IgD-negative memory B cell (primary cell): ENCODE data around the gene CYP4Z1. TPM values are rescaled to one million over a fixed set of nuclear protein-coding genes. Genes with fewer than 3 reads are reported as not detected.
"Not testable (repeated sequence)": the region's sequence is repeated elsewhere in the genome, so short reads cannot be mapped to it uniquely, and the experiment has no call there.

Experiments
- H3K27ac Mint-ChIP-seq, 3 donors: one replicate each; pipeline ENCODE4 v1.8.0; 2020 to 2022; ENCODE audit warnings: mild to moderate bottlenecking in 3 of 3, mixed read lengths in 3 of 3, moderate library complexity in 1 of 3
- H3K27me3 Mint-ChIP-seq: one replicate; pipeline ENCODE4 v1.8.0; 2021; ENCODE audit warnings: mixed read lengths
- H3K36me3 Mint-ChIP-seq: one replicate; pipeline ENCODE4 v1.8.0; 2020; ENCODE audit warnings: mild to moderate bottlenecking, mixed read lengths
- H3K4me1 Mint-ChIP-seq, 3 donors: one replicate each; pipeline ENCODE4 v1.8.0; 2020 to 2022; ENCODE audit warnings: mixed read lengths in 3 of 3, mild to moderate bottlenecking in 1 of 3
- H3K4me3 Mint-ChIP-seq, 4 donors: one replicate each; pipeline ENCODE4 v1.8.0; 2020 to 2022; ENCODE audit warnings: mild to moderate bottlenecking in 4 of 4, mixed read lengths in 4 of 4, moderate library complexity in 3 of 4
- H3K9me3 Mint-ChIP-seq, 3 donors: one replicate each; pipeline ENCODE4 v1.8.0; 2020 to 2021; ENCODE audit warnings: mixed read lengths in 3 of 3, mild to moderate bottlenecking in 1 of 3
- polyA plus RNA-seq: library from polyadenylated mRNA; unstranded; fragments of 300-500 nt; fragmentation: Illumina TruSeq; gene quantifications from one replicate; pipeline ENCODE4 v1.2.3, GENCODE V29; 2021

CYP4Z1 gene
- polyA plus RNA-seq, 1 donor from 2014 or later: not detected

GRCh38 chr1:47107851-47108574 lies 41.0 kb downstream of the CYP4Z1 start:
- H3K36me3 Mint-ChIP-seq, H3K27me3 Mint-ChIP-seq, H3K4me1 Mint-ChIP-seq, H3K4me3 Mint-ChIP-seq, H3K27ac Mint-ChIP-seq, H3K9me3 Mint-ChIP-seq: not testable (repeated sequence)

- H3K36me3 Mint-ChIP-seq, H3K27ac Mint-ChIP-seq, H3K4me1 Mint-ChIP-seq, H3K27me3 Mint-ChIP-seq, H3K4me3 Mint-ChIP-seq, H3K9me3 Mint-ChIP-seq: not testable (repeated sequence)
Observed at GRCh38 chr1:47109482-47109881, 42.5 kb downstream of the CYP4Z1 start.

GRCh38 chr1:47113178-47113577 lies 46.1 kb downstream of the CYP4Z1 start:
- H3K36me3 Mint-ChIP-seq: peaks cover 2% of the 10 kb centered on the region
- H3K9me3 Mint-ChIP-seq: peaks cover 0 to 3% (median 3%) of the 10 kb centered on the region in 3 donors
- H3K4me3 Mint-ChIP-seq: no peak overlapping the region
- H3K27me3 Mint-ChIP-seq: peaks cover 6% of the 10 kb centered on the region
- H3K27ac Mint-ChIP-seq: no peak overlapping the region
- H3K4me1 Mint-ChIP-seq: no peaks in the 10 kb centered on the region

GRCh38 chr1:47121039-47121438 lies 54.0 kb downstream of the CYP4Z1 start:
- H3K9me3 Mint-ChIP-seq, H3K27me3 Mint-ChIP-seq, H3K36me3 Mint-ChIP-seq, H3K27ac Mint-ChIP-seq, H3K4me3 Mint-ChIP-seq, H3K4me1 Mint-ChIP-seq: not testable (repeated sequence)

GRCh38 chr1:47124834-47125233 lies 57.8 kb downstream of the CYP4Z1 start:
- not testable (repeated sequence) for H3K9me3 Mint-ChIP-seq, H3K36me3 Mint-ChIP-seq, H3K4me1 Mint-ChIP-seq, H3K27ac Mint-ChIP-seq, H3K27me3 Mint-ChIP-seq
- H3K4me3 Mint-ChIP-seq: peak overlapping the region in 1 of 4 donors; percentile 37

GRCh38 chr1:47126997-47127396 lies 60.0 kb downstream of the CYP4Z1 start:
- H3K27ac Mint-ChIP-seq, H3K4me1 Mint-ChIP-seq, H3K36me3 Mint-ChIP-seq, H3K27me3 Mint-ChIP-seq, H3K9me3 Mint-ChIP-seq, H3K4me3 Mint-ChIP-seq: not testable (repeated sequence)

GRCh38 chr1:47128221-47128620 lies 61.2 kb downstream of the CYP4Z1 start:
- no peaks in the 10 kb centered on the region for H3K4me1 Mint-ChIP-seq
- no peak overlapping the region for H3K27ac Mint-ChIP-seq
- no peak overlapping the region for H3K4me3 Mint-ChIP-seq
- H3K36me3 Mint-ChIP-seq: no peaks in the 10 kb centered on the region
- peaks cover 7% of the 10 kb centered on the region for H3K27me3 Mint-ChIP-seq
- peaks cover 0 to 4% (median 0%) of the 10 kb centered on the region in 3 donors for H3K9me3 Mint-ChIP-seq

- not testable (repeated sequence) for H3K27me3 Mint-ChIP-seq, H3K4me1 Mint-ChIP-seq, H3K4me3 Mint-ChIP-seq, H3K9me3 Mint-ChIP-seq, H3K36me3 Mint-ChIP-seq, H3K27ac Mint-ChIP-seq
Observed at GRCh38 chr1:47128854-47129253, 61.8 kb downstream of the CYP4Z1 start.

- not testable (repeated sequence) for H3K4me3 Mint-ChIP-seq, H3K9me3 Mint-ChIP-seq, H3K27me3 Mint-ChIP-seq, H3K27ac Mint-ChIP-seq, H3K36me3 Mint-ChIP-seq, H3K4me1 Mint-ChIP-seq
Observed at GRCh38 chr1:47129489-47130230, 62.6 kb downstream of the CYP4Z1 start.

GRCh38 chr1:47132665-47133064 lies 65.6 kb downstream of the CYP4Z1 start:
- not testable (repeated sequence) for H3K27me3 Mint-ChIP-seq, H3K4me1 Mint-ChIP-seq, H3K27ac Mint-ChIP-seq, H3K4me3 Mint-ChIP-seq, H3K9me3 Mint-ChIP-seq, H3K36me3 Mint-ChIP-seq

GRCh38 chr1:47137198-47137597 lies 70.2 kb downstream of the CYP4Z1 start, which contains the start of gene CYP4A22:
CYP4A22 (plus strand) TSS chr1:47137441; CDS start chr1:47137486, 45 bp downstream.
- Mint-ChIP-seq H3K4me1 (no peaks in the 10 kb centered on the region), H3K27me3 (peaks cover 9% of the 10 kb centered on the region), H3K36me3 (no peaks in the 10 kb centered on the region), H3K9me3 (peaks cover 0 to 4% (median 0%) of the 10 kb centered on the region in 3 donors), H3K27ac (no peak within 1 kb of the TSS), H3K4me3 (no peak within 1 kb of the TSS)

GRCh38 chr1:47137925-47138615 lies 71.0 kb downstream of the CYP4Z1 start:
- no peak overlapping the region for H3K27ac Mint-ChIP-seq
- H3K4me1 Mint-ChIP-seq: no peaks in the 10 kb centered on the region
- no peak overlapping the region for H3K4me3 Mint-ChIP-seq
- no peaks in the 10 kb centered on the region for H3K9me3 Mint-ChIP-seq
- peaks cover 9% of the 10 kb centered on the region for H3K27me3 Mint-ChIP-seq
- H3K36me3 Mint-ChIP-seq: no peaks in the 10 kb centered on the region

- not testable (repeated sequence) for H3K9me3 Mint-ChIP-seq, H3K27me3 Mint-ChIP-seq, H3K4me1 Mint-ChIP-seq, H3K36me3 Mint-ChIP-seq, H3K4me3 Mint-ChIP-seq, H3K27ac Mint-ChIP-seq
Observed at GRCh38 chr1:47140358-47140757, 73.3 kb downstream of the CYP4Z1 start.

GRCh38 chr1:47143654-47144053 lies 76.6 kb downstream of the CYP4Z1 start:
- H3K4me3 Mint-ChIP-seq, H3K4me1 Mint-ChIP-seq, H3K9me3 Mint-ChIP-seq, H3K27me3 Mint-ChIP-seq, H3K27ac Mint-ChIP-seq, H3K36me3 Mint-ChIP-seq: not testable (repeated sequence)

- not testable (repeated sequence) for H3K27me3 Mint-ChIP-seq, H3K36me3 Mint-ChIP-seq, H3K4me3 Mint-ChIP-seq, H3K27ac Mint-ChIP-seq, H3K9me3 Mint-ChIP-seq, H3K4me1 Mint-ChIP-seq
Observed at GRCh38 chr1:47146495-47146894, 79.5 kb downstream of the CYP4Z1 start.
